Immature natural killer cell (primary cell): ENCODE results near the gene CYFIP2. TPM values are rescaled to one million over a fixed set of nuclear protein-coding genes. Genes with fewer than 3 reads are reported as not detected.

Experiments
- polyA plus RNA-seq, 3 donors: library from polyadenylated mRNA; unstranded; fragments of 300-500 nt; fragmentation: Illumina TruSeq; gene quantifications; one replicate each; pipeline ENCODE4 v1.2.3, GENCODE V29; 2021

The CYFIP2 gene
- polyA plus RNA-seq, 3 donors from 2014 or later: 293 to 667 (median 513) TPM

Other genes starting within 250 kb of the CYFIP2 start
- under 1 TPM in 1 of 3 donors, not detected in 2; 0.59 TPM for gene HAVCR1, start 207.0 kb upstream of the CYFIP2 start, polyA plus RNA-seq
- 100 to 1,000 TPM; 101 to 167 (median 130) TPM for gene HAVCR2, start 157.1 kb upstream of the CYFIP2 start, polyA plus RNA-seq
- gene MED7, start 123.3 kb upstream of the CYFIP2 start, polyA plus RNA-seq: 10 to 100 TPM; 14.6 to 17.9 (median 16.7) TPM
- not detected for gene GARIN3, start 99.9 kb upstream of the CYFIP2 start, polyA plus RNA-seq
- gene ITK, start 85.3 kb upstream of the CYFIP2 start, polyA plus RNA-seq: 10 to 100 TPM; 38.5 to 71.9 (median 54.6) TPM
- gene NIPAL4, start 194.1 kb downstream of the CYFIP2 start, polyA plus RNA-seq: not detected